Muscle of leg (tissue), 11 donors: Measurements from ENCODE around the gene BCAS1. TPM values are rescaled to one million over a fixed set of nuclear protein-coding genes. Genes with fewer than 3 reads are reported as not detected.

ENCODE experiments used
- DNase-seq: peaks from one replicate; pipeline ENCODE4 v3.0.0; 2013
- H3K27ac ChIP-seq: one replicate; pipeline ENCODE4 v1.5.1; 2013; ENCODE audit warnings: mild to moderate bottlenecking, low read length, control low read depth
- H3K27me3 ChIP-seq: one replicate; pipeline ENCODE4 v1.6.1; 2013; ENCODE audit warnings: low read length; ENCODE audit not compliant: control insufficient read depth, insufficient read depth
- H3K36me3 ChIP-seq: one replicate; pipeline ENCODE4 v1.6.1; 2013; ENCODE audit warnings: low read length; ENCODE audit not compliant: control insufficient read depth, insufficient read depth
- H3K4me1 ChIP-seq: one replicate; pipeline ENCODE4 v1.6.1; 2013; ENCODE audit warnings: low read length; ENCODE audit not compliant: control insufficient read depth, insufficient read depth
- H3K4me3 ChIP-seq: one replicate; pipeline ENCODE4 v1.5.1; 2013; ENCODE audit warnings: low read length, control low read depth
- H3K9me3 ChIP-seq: replicated peaks from 2 replicates; pipeline ENCODE4 v1.6.1; 2013; ENCODE audit warnings: low read depth, low read length; ENCODE audit not compliant: control insufficient read depth
- WGBS: methylation state at CpG from one replicate; pipeline ENCODE4 v1.1.5; 2013; ENCODE audit warnings: missing lambda C conversion rate; ENCODE audit not compliant: insufficient coverage; 5-methylcytosine and 5-hydroxymethylcytosine counted together
- polyA plus RNA-seq, 8 donors: library from polyadenylated mRNA; unstranded; fragments of 120-200 nt; gene quantifications; one replicate each; pipeline versions ENCODE4 v1.2.1 to v1.2.3, GENCODE V29; 2013; ENCODE audit warnings: inconsistent platforms in 1 of 8, low replicate concordance in 1 of 8; ENCODE audit not compliant: insufficient read length in 8 of 8, insufficient read depth in 1 of 8
- total RNA-seq: library from RNA; stranded (reverse); fragments of 120-200 nt; gene quantifications from one replicate; pipeline ENCODE4 v1.2.4, GENCODE V29; 2013

The BCAS1 gene
- total and polyA plus RNA-seq, 9 donors = 2.6 to 11.4 (median 5.4) TPM

GRCh38 chr20:53921443-53921973 lies 148.9 kb downstream of the BCAS1 start:
- H3K9me3 ChIP-seq = no peaks in the 10 kb centered on the region
- no peaks in the 10 kb centered on the region for H3K36me3 ChIP-seq
- WGBS = 71% methylated on average over 8 of the region's 12 CpGs
- no peak overlapping the region for H3K4me3 ChIP-seq
- no peak overlapping the region for H3K27ac ChIP-seq
- no peaks in the 10 kb centered on the region for H3K27me3 ChIP-seq
- peaks cover 11% of the 10 kb centered on the region for H3K4me1 ChIP-seq
- DNase-seq = no peak

DNA sequence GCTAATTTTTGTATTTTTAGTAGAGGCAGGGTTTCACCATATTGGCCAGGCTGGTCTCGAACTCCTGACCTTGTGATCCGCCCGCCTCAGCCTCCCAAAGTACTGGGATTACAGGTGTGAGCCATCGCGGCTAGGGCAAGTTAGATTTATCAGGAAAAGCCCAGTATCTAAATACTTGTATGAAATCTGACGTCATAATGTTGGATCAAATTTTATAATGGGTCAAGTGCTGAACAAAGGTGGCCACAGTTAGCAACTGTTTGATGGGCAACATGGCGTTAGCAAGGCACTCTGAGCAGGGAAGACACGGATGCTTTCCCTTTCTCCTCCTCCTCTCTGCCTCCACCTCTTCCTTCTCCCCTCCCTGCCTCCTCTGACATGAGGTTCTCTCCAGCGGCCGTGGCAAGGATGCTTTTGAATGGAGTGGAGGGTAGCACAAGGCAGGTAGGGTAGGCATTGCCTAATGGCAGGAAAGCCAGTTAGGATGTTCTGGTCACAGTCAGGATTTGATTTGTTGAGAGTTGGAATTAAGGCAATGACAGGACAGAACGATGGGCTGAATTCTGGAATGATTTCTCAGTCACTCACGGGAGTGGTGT lies 149.6 kb downstream of the BCAS1 start:
- WGBS = 79% methylated on average over 10 of the region's 12 CpGs
- no peak for DNase-seq
- H3K4me3 ChIP-seq = no peak overlapping the region
- no peaks in the 10 kb centered on the region for H3K9me3 ChIP-seq
- no peaks in the 10 kb centered on the region for H3K36me3 ChIP-seq
- H3K27me3 ChIP-seq = no peaks in the 10 kb centered on the region
- H3K4me1 ChIP-seq = peaks cover 17% of the 10 kb centered on the region
- H3K27ac ChIP-seq = no peak overlapping the region

DNA sequence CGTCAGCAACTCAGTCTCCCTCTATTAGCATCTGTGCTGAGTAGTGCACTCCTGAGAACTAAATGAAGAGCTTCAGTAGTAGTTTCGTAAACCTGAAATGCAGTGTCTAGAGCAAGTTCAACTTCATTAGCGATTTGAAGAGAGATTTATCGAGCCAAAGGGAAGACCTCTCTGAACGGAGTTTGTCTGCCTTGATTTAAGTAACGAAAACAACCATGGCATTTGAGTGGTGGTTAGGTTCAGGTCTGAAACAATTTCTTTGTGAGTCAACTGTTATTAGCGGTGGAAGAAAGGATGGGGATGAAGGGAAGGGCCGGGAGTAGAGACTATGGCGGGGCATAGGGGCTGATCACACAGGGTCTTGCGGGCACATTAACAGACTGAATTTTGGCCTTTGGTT lies 150.5 kb downstream of the BCAS1 start:
- Histone ChIP-seq H3K4me1 (peaks cover 19% of the 10 kb centered on the region), H3K27me3 (no peaks in the 10 kb centered on the region), H3K9me3 (no peaks in the 10 kb centered on the region), H3K36me3 (no peaks in the 10 kb centered on the region), H3K4me3 (no peak overlapping the region), H3K27ac (no peak overlapping the region)
- WGBS = 95% methylated on average over 8 of the region's 10 CpGs
- no peak for DNase-seq

DNA sequence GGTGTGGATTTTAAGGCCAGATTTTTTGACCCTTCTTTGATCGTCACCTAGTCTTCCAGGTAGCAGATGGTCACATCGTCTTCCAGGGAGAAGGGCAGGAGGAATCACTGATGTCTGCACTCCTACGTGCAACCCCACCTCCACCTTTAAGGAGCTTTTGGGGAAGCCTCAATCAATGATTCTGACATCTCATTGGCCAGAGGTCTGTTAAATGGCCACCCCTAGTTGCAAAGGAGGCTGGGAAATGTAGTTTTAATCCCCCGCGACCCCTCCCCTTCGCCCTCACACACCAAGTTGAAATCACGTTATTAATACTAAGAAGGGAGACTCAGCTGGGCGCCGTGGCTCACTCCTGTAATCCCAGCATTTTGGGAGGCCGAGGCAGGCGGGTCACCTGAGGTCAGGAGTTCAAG lies 151.4 kb downstream of the BCAS1 start:
- no peaks in the 10 kb centered on the region for H3K9me3 ChIP-seq
- DNase-seq = no peak
- 34% methylated on average over 4 of the region's 11 CpGs for WGBS

GRCh38 chr20:53918020-53918311 lies 152.4 kb downstream of the BCAS1 start:
- Histone ChIP-seq H3K36me3 (no peaks in the 10 kb centered on the region), H3K9me3 (no peaks in the 10 kb centered on the region), H3K27me3 (no peaks in the 10 kb centered on the region), H3K27ac (no peak overlapping the region), H3K4me3 (no peak overlapping the region), H3K4me1 (peaks cover 28% of the 10 kb centered on the region)
- no peak for DNase-seq

More for the DNA sequence above, 151.4 kb downstream of the BCAS1 start:
- Histone ChIP-seq H3K27me3 (no peaks in the 10 kb centered on the region), H3K4me1 (peaks cover 28% of the 10 kb centered on the region), H3K4me3 (no peak overlapping the region), H3K27ac (no peak overlapping the region), H3K36me3 (no peaks in the 10 kb centered on the region)

DNA sequence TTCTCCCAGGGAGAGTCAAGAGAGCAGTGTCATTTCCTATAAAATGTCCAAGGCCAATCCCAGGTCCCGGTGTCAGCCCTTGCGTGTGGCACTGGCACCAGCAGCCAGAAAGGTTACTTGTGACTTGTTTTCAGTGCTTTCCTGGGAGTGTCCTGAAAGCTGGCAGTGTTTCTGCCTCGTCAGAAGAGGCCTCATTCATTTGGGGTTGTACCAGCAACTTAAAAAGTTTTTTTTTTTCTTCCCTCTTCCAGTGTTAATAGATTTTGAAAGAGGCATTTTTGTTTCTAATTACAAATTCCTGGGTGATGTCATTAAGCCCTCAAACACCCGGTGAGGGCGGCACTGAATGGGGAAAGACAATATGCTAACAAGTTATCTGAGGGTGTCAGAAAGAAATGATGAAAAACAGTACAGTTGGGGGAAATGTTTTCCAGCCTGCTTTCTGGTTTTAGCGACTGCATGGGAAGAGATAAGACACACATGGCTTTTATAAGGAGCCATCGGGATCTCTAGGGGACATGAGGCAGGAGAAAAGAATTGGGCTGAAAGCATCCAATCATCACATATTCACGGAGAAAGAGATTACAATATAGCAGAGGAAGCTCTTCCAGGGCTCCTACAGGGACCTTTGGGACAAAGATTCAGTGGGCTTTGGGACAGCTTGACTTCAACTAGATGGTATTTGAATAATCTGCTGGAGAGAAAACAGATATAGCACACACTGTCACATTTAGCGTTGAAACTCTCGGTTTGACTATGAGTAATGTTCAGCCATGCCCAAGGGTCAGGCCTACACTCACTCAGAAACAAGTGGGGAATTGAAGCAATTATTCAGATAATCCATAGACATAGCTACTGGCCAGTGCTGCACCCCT lies 153.0 kb downstream of the BCAS1 start:
- H3K27me3 ChIP-seq = no peaks in the 10 kb centered on the region
- H3K36me3 ChIP-seq = no peaks in the 10 kb centered on the region
- peaks cover 28% of the 10 kb centered on the region for H3K4me1 ChIP-seq
- peak; percentile 75 for DNase-seq
- H3K4me3 ChIP-seq = no peak overlapping the region
- WGBS = 40% methylated on average over 4 of the region's 10 CpGs
- peak overlapping the region; percentile 81 for H3K27ac ChIP-seq
- H3K9me3 ChIP-seq = no peaks in the 10 kb centered on the region

- Histone ChIP-seq H3K9me3 (no peaks in the 10 kb centered on the region), H3K4me3 (no peak overlapping the region), H3K36me3 (no peaks in the 10 kb centered on the region), H3K27ac (peak overlapping the region; percentile 66), H3K27me3 (no peaks in the 10 kb centered on the region), H3K4me1 (peaks cover 28% of the 10 kb centered on the region)
- 17% methylated on average over 1 of the region's 2 CpGs for whole genome bisulfite sequencing
- DNase-seq = no peak
Observed at GRCh38 chr20:53916173-53916512, 154.3 kb downstream of the BCAS1 start.

DNA sequence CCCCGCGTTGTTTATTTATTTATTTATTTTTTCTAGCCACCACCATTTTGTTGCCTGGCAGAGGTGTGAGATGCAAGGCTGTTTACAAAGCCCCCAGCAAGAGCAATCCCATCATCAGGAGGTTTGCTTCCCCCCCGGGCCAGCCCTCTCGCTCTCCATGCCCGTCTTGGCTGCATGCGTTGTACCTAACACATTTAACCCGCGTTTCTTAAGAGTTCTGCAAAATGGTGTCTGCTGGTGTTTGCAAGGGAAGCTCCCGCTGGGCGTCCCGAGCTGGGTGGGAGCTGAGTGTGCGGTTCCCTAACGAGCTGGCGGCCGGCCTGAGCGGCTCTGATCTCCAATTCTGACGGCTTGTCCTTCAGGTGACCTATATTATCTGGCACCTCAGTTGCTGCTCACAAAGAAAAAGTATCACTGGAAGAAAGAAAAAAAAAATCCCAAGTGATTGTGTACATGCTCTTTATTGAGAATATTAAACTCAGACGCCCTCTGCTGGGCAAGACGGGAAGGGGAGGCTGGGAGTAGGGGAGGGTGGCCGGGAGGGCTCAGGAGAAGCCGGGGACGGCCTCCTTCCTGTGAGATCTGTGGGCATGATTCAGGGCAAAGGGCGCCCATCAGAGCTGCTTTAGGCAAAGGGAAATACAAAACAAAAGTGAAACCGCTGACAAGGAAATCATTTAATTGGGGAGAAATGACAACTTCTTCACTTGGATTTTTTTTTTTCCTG lies 154.8 kb downstream of the BCAS1 start:
- WGBS = 0% methylated on average over 16 of the region's 24 CpGs
- no peaks in the 10 kb centered on the region for H3K9me3 ChIP-seq
- peak overlapping the region; percentile 69 for H3K4me3 ChIP-seq
- DNase-seq = peak; percentile 96
- no peaks in the 10 kb centered on the region for H3K36me3 ChIP-seq
- H3K27ac ChIP-seq = peak overlapping the region; percentile 95
- H3K27me3 ChIP-seq = no peaks in the 10 kb centered on the region
- H3K4me1 ChIP-seq = peaks cover 28% of the 10 kb centered on the region

DNA sequence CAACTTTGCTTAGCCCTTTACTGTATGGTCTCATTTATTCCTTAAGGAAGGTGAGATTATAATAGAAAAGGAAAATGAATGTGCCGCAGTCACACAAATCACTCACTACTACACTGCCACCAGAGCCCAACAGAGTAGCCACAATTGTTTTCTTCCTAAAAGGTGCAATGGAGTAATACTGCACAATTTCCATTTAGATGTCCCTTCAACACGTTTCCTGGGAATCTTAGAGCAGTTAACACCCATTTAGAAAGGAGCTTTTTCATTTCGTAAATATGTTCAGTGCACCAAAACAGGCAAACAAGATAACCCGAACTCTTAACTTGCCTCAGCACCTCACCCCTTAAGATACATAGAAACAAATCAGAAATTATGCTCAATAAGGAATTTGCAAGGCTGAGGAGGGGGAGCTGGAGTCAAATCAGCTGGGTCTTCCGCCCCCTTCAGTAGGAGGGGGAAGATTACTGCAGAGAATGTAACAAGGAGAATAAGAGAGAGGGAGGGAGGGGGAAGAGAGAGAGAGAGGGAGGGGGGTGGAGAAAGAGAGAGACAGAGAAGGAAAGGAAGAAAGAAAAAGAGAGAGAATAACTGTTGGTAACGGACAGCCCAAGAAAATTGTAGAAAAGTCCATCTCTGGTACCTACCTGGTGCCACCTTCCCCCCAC lies 155.5 kb downstream of the BCAS1 start:
- peak; percentile 84 for DNase-seq
- peaks cover 28% of the 10 kb centered on the region for H3K4me1 ChIP-seq
- H3K27me3 ChIP-seq = no peaks in the 10 kb centered on the region
- H3K9me3 ChIP-seq = no peaks in the 10 kb centered on the region
- peak overlapping the region; percentile 69 for H3K4me3 ChIP-seq
- no peaks in the 10 kb centered on the region for H3K36me3 ChIP-seq
- H3K27ac ChIP-seq = peak overlapping the region; percentile 95
- 13% methylated on average over 3 of the region's 6 CpGs for WGBS
